ENCODE results near the gene CYP2U1. TPM values are rescaled to one million over a fixed set of nuclear protein-coding genes. Genes with fewer than 3 reads are reported as not detected.

The CYP2U1 gene
- total and polyA plus RNA-seq, 2 of the 8 experiments (the other 6 are each of a cell fraction or from before 2014, with no cell fraction given) = 3.1 to 5.0 TPM

- POLR2A ChIA-PET (ENCODE audit: partially characterized antibody) = interaction anchor here (0.7 kb wide), 1 partner anchor 60 kb away, joined by 3 read pairs; no protein-coding TSS in a partner anchor
- peak; percentile 4; the same call in 1 of the 2 replicates for TF ChIP-seq SUZ12 (IDR thresholded peaks at IDR 0.05; ENCODE audit: low read length)
- TF ChIP-seq MAX (IDR thresholded peaks at IDR 0.05) = peak; percentile 89
- TF ChIP-seq, protein P1, sequence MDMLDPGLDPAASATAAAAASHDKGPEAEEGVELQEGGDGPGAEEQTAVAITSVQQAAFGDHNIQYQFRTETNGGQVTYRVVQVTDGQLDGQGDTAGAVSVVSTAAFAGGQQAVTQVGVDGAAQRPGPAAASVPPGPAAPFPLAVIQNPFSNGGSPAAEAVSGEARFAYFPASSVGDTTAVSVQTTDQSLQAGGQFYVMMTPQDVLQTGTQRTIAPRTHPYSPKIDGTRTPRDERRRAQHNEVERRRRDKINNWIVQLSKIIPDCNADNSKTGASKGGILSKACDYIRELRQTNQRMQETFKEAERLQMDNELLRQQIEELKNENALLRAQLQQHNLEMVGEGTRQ (IDR thresholded peaks at IDR 0.05; ENCODE audit: low read length) = peak; percentile 75
- TF ChIP-seq EZH2 (IDR thresholded peaks at IDR 0.05; ENCODE audit: low read depth, low read length, severe bottlenecking) = no peak
- TF ChIP-seq SRF (IDR thresholded peaks at IDR 0.05; ENCODE audit: low read depth, low read length) = no peak
- no peak for TF ChIP-seq BCL11A (IDR thresholded peaks at IDR 0.05; ENCODE audit: low read depth in 2 of 2, low read length in 2 of 2)
- no peak for TF ChIP-seq KDM1A (IDR thresholded peaks at IDR 0.05; ENCODE audit: borderline replicate concordance, low read length)
- TF ChIP-seq EP300 (IDR thresholded peaks at IDR 0.05; ENCODE audit: borderline replicate concordance in 1 of 2, low read depth in 2 of 2, low read length in 2 of 2) = no peak
- TF ChIP-seq, protein P2, sequence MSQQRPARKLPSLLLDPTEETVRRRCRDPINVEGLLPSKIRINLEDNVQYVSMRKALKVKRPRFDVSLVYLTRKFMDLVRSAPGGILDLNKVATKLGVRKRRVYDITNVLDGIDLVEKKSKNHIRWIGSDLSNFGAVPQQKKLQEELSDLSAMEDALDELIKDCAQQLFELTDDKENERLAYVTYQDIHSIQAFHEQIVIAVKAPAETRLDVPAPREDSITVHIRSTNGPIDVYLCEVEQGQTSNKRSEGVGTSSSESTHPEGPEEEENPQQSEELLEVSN (IDR thresholded peaks at IDR 0.05) = peak; percentile 74; the same call in 1 of the 2 replicates
Observed at GRCh38 chr4:107931775-107932321, 499 bp downstream of the CYP2U1 start.

More at GRCh38 chr4:107931775-107932321, 499 bp downstream of the CYP2U1 start:
- Histone ChIP-seq H3K4ac (replicated peaks; ENCODE audit: insufficient read length, low read depth, low read length) (no peak overlapping the region), H4K91ac (replicated peaks; ENCODE audit: insufficient read length, low read length) (peak overlapping the region; percentile 67), H3K18ac (ENCODE audit: extremely low read depth, low read length) (peak overlapping the region; percentile 72), H3K79me1 (ENCODE audit: low read depth, low read length) (no peaks in the 10 kb centered on the region), H3K27me3 (replicated peaks in 1 of 4; ENCODE audit: control insufficient read depth in 3 of 4, extremely low read depth in 1 of 4, insufficient read depth in 3 of 4, low read length in 3 of 4) (peaks cover 1 to 21% (median 16%) of the 10 kb centered on the region in 4 experiments), H3K4me3 (ENCODE audit: extremely low read depth in 1 of 4, insufficient read depth in 2 of 4, low read depth in 3 of 4, low read length in 4 of 4) (peak overlapping the region; percentile 41 to 71 (median 56)), H3K4me2 (ENCODE audit: insufficient read depth in 1 of 2, low read depth in 2 of 2, low read length in 2 of 2) (peak overlapping the region; percentile 97), H3K9ac (replicated peaks in 1 of 4; ENCODE audit: extremely low read depth in 1 of 4, low read depth in 3 of 4, low read length in 3 of 4) (peak overlapping the region in 3 of 4 experiments; percentile 1 to 34 (median 25); a peak in 4 of 7 replicates), H2AFZ (ENCODE audit: low read length) (peak overlapping the region; percentile 98; the same call in 1 of the 2 replicates), H2AK5ac (ENCODE audit: low read depth, low read length) (no peak overlapping the region), H4K20me1 (replicated peaks in 1 of 2; ENCODE audit: control insufficient read depth in 1 of 2, insufficient read depth in 2 of 2, low read length in 2 of 2) (peaks cover 0 to 3% of the 10 kb centered on the region in 2 experiments), H3K23me2 (ENCODE audit: low read depth, low read length) (peaks cover 12% of the 10 kb centered on the region), H3K14ac (ENCODE audit: insufficient read length) (no peak overlapping the region), H3K9me3 (ENCODE audit: insufficient read depth in 2 of 2, low read depth in 1 of 2, low read length in 1 of 2) (no peaks in the 10 kb centered on the region), H3K23ac (ENCODE audit: insufficient read length) (no peak overlapping the region), H2BK15ac (ENCODE audit: low read length) (no peak overlapping the region), H4K8ac (ENCODE audit: extremely low read depth, insufficient read depth, low read length) (peak overlapping the region; percentile 94; the same call in 1 of the 2 replicates), H3K27ac (ENCODE audit: low read depth, low read length) (no peak overlapping the region), H3K56ac (replicated peaks; ENCODE audit: insufficient read length, low read depth, low read length) (no peak overlapping the region), H3K79me2 (ENCODE audit: control insufficient read depth in 1 of 2, insufficient read depth in 2 of 2, low read length in 2 of 2) (no peaks in the 10 kb centered on the region), H2BK20ac (ENCODE audit: low read length) (0 out of 2 replicates have a peak overlapping the region, but pooled peaks have one; percentile 8), H2BK12ac (ENCODE audit: low read depth, low read length) (0 out of 2 replicates have a peak overlapping the region, but pooled peaks have one; percentile 29), H2BK5ac (ENCODE audit: low read depth, low read length) (no peak overlapping the region), H2BK120ac (replicated peaks; ENCODE audit: low read depth, low read length) (no peak overlapping the region), H3K4me1 (replicated peaks in 1 of 4; ENCODE audit: control insufficient read depth in 3 of 4, insufficient read depth in 4 of 4, low read length in 3 of 4) (peaks cover 0 to 12% (median 5%) of the 10 kb centered on the region in 4 experiments; a peak in 4 of 7 replicates), H3K36me3 (ENCODE audit: control insufficient read depth in 2 of 4, insufficient read depth in 4 of 4, low read length in 3 of 4) (no peaks in the 10 kb centered on the region), H4K5ac (ENCODE audit: insufficient read length, low read depth, low read length) (no peak overlapping the region)
- 6% methylated on average over 32 of the region's 45 CpGs; no CpG with 5 or more reads in 1 of the 2 experiments for WGBS, 2 experiments (ENCODE audit: extremely low coverage in 1 of 2, insufficient coverage in 1 of 2, insufficient read length in 1 of 2, insufficient replicate concordance in 2 of 2, low coverage in 1 of 2, low lambda C conversion rate in 2 of 2, missing lambda C conversion rate in 1 of 2)
- CTCF ChIA-PET (ENCODE audit: partially characterized antibody) = interaction anchor here (1.1 to 1.3 kb wide), 2 partner anchors 19 to 87 kb away, joined by 4 read pairs; no protein-coding TSS in a partner anchor
- FAIRE-seq = no peak
- no peak for DNase-seq (ENCODE audit: low read depth in 1 of 2, low spot score in 2 of 2)

Data from H1 (cell line).